ENCODE results near the gene TEX53.

The TEX53 gene

DNA sequence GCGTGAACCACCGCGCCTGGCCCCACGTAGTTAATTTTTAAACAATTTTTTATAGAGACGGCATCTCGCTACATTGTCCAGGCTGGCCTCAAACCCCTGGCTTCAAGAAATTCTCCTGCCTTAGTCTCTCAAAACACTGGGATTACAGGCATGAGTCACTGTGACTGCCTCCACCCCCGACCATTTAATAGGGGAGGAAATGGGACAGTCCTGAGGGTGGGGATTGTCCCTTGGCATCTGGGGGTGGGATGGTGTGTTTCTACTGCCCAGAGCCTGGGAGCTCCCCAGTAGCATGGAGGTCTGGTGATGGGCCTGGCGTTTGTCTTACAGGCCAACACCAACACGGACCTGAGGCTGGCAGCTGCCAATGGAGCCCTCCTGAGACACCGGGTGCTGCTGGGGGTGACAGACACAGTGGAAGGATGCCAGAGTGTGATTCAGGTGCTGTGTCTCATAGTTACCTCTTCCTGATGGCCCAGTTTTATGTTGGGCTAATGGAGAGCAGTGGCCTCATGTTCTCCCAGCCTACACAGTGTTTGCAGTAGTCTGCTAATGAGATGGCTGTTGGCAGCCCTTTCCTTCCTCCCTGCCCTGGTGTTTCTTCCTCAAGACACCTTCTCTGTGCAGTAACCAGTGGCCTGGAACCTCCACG, 24.0 kb downstream of the TEX53 start:
- DNase-seq = no peak

DNA sequence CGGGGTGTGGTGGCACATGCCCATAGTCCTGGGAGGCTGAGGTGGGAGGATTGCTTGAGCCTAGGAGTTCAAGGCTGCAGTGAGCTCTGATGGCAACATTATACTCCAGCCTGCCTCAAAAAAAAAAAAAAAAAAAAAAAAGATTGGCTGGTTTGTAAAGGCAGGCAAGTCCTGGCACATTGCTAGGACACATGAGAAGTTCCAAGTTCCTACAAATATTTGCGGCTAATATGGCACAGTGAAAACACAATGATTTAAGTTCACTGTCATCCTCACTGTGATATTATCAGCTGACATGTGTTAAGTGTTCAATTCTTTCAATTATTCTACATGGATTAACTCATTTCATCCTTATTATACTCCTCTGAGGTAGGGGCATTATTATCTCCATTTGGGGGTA, 26.4 kb downstream of the TEX53 start:
- no peak for DNase-seq

DNA sequence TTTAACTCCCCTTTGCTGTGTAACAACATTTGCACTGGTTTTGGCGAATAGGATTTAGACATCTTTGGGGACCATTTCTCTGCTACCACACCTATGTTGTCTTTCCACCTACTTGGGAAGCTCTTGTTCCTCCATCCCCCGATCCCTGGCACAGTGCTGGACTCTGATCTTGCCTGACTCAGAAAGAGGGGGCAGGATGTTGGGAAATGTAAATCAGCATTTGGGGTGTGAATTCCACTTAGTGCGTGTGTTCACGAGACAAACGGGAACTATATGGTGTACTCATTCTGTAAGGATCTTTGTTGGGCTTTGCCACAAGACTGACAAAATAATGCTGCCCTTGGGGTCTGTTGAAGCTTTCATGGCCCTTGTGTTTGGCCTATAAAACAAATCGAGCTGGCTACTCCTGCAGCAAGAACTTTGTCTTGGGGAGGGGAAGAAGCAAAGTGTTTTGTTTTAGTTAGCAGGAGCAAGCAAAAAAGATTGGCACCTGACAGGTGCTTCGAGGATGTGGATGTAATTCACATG, 28.0 kb downstream of the TEX53 start:
- no peak for DNase-seq

DNA sequence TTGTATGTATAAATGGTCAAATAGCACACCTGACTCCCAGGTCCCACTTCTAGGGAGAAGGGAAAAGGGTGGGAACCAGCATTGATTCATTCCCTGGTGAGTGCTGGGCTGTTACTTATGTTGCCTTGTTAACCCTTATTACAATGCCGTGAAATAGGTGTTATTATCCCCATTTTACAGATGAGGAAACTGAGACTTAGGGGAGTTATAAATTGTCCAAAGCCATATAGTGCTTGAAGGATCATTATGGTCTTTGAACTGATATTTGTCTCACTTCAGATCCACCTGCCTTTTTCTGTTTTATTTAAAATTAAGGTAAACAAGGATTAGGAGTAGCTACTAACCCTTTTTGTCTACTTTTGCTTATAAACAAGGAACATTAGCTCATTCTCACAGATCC, 30.1 kb downstream of the TEX53 start:
- DNase-seq = no peak

DNA sequence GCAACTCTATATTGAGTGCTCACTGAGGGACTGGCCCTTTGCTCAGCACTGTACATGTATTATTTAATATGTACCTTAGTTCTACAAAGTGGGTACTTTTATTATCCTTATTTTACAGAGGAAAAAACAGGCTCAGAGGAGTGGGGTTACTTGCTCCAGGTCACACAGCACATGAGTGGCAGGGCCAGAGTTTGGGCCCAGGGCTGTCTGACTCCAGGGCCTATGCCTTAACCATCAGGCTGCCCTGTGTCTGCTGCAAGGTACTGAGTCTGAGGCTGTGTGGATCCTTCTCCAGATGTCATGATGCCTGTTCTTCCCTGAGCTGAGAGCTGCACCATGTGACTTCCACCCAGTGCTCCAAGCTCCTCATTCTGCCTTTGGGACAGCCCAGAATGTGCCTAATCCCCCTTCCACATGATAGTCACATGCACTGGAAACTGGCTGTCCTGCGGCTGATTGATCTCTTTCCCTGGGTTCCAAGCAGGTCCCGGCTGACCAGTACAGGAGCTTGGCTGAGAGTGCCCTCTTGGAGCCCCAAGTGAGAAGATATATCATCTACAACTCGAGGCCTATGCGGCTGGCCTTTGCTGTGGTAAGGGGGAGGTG, 31.1 kb downstream of the TEX53 start:
- no peak for DNase-seq

DNA sequence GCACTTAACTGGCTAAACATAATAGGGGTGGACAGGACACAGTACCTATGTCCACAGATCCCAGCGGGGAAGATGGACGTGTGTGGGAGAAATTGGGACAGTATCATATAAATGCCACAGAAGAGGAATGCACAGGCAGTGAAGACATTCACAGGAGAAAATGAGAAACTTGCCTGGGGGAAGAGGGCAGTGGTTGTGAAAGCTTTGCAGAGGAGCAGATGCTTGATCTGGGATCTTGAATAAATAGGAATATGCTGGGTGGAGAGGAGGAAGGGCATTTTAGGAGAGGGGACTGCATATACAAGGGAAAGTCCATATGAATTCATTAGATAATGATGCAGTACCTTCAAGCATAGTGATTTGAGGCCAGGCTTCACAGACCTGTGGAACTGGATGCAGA, 32.9 kb downstream of the TEX53 start:
- no peak for DNase-seq

DNA sequence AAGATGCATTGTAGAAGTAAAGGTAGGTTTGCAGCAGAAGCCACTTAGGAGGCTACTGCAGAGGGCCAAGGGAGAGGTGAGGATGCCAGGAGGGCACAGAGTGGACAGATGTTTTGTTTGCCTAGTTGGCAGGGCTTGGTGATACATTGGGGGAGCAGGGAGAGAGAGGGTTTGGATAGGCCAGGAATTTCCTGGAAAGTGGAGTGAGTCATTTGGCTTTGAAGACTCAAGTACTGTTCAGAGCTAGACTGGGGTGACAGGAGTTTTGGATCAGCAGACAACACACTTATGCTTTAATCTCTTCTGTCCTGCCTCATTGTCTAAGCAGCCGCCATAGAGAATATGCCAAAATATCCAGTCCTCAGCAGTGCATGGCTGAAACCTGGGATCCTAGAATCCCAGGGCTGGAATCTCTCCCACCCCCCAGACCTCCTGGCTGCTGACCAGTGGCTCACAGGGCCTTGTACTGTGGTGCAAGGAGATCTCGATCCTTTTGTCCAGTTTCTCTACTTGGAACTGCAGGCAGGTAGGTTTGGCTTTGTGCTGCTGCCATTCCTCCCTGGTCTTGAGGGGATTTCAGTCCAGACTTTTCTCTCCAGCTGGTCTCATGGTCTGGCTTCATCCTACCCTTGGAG, 35.5 kb downstream of the TEX53 start:
- no peak for DNase-seq

DNA sequence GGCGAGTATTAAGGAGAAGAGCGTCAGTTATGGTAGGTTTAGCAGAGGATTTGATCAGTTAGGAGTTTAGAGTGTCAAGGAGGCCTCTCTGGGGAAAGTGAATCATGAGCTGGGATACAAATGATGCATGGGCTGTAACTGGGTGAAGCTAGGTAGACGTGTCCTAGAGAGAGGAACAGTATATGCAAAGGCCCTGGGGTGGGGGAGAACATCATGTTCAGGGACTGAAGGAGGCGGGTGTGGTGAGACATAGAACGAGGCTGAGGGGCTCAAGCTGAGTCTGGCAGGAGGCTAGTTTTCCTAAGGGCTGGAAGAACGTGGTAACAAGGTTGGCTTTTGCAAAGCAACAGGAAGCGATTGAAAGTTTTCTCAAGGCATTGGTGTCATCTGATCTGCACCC, 36.0 kb downstream of the TEX53 start:
- no peak for DNase-seq

DNA sequence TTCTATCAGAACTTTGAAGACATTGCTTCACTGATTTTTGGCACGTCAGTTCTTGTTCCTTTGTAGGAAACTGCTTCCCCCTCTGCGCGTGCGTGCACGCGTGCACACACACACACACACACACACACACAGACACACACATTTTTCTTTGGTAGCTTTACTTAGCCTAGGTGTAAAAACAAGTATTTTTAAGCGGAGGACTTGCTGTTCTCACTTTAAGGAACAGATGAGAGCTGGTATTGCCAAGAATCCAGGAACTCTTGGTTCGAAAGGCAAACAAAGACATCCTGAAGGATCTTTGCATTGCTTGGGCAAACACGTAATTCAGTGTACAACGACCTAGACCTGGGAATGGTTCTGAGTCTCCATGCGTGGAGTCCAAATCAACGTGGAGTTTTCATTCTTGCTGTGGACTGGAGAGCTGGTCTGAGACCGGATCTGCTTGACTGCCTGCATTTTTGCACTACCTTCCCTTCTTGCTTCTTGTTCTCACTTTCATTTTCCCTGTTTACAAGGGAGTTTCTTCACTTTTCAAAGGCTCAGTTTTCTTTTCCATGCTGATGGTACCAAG, 38.3 kb downstream of the TEX53 start:
- DNase-seq = no peak

DNA sequence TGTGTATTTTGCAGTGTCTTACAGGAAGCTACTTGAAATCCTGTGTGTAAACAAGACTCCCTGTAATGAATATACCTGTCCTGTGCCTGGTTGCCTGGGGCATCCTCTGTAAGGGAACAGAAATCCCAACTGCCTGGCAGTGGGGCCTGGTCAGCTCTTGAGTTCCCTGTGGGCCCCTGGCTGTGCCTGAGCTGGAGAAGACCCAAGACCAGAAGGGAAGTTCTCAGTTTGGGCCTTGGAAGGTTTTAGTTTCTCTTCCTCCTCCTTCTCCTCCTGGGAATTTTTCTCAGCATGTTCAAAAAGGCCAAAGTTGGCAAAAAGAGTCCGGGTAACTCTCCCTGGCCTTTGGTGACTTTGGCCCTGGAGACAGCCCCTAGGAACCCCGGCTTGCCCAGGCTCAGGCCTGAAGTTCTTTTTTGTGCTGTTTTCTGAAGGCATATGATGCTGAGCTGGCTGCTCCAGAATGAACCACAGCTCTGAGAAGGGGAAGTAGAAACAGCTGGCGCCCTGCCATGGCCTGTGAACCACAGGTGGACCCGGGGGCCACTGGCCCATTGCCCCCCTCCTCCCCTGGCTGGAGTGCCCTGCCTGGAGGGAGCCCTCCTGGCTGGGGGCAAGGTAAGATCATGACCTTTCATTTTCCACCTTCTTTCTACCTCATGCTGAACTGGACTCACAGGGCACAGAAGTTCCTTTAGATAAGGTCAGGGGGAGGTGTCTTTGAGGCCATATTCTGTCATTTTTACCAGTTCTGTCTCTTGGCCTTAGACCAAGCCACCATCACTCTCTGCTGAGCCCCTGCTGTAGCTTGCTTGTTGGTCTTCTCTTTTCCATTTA, 40.7 kb downstream of the TEX53 start:
- DNase-seq = no peak

DNA sequence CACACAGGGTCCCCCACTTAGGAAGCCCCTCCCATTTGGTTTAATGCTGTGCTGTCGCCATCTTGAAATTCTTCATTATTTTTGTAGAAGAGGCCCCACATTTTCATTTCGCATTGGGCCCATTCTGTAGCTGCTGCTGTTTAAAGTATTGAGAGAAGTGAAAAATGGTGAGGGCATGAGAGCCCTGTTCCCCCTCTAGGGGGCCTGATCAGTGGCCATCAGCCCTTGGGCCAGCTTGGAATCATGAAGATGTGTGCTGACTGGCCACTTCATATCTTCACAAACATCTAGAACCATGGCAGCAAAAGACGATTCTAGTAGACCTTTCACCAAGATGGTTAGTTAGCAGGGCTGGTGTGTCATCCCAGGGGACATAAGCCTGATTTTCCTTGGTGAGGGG, 43.2 kb downstream of the TEX53 start:
- DNase-seq = no peak

DNA sequence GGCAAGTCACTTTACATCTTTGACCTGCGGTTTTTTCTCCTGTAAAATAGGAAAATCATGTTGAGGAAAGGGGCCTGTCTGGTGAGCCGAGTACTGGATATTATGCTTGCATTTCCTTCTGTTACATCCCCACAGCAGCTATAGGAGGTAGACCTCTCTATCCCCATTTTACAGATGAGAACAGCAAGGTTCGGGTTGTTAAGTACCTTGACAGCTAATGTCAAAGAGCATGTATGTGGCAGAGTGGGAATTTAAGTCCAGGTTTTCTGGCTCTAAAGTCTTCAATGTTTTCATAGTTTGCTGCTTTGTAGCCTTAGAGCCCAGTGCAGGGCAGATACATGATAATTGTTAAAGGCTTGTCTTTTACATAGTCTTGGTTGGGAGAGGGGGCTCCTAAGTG, 43.7 kb downstream of the TEX53 start:
- DNase-seq = no peak

DNA sequence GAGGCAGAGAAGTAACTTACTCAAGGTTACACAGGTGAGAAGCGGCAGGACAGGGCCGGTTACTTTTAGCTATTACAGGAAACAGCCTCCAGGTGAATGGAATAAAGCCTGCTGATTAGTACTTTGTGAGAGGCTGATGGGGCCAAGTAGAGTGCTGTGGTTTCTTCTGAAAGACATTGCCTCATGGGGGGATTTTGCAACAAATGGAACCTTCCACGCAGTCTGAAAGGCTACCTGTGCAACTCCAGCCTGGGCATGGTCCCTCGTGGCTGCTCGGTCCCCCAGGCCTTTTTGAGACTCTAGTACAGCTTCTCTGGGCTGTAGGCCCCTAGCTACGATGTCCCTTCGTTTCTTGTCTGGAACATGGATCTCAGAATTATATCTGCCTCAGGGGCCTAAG, 44.5 kb downstream of the TEX53 start:
- DNase-seq = no peak

DNA sequence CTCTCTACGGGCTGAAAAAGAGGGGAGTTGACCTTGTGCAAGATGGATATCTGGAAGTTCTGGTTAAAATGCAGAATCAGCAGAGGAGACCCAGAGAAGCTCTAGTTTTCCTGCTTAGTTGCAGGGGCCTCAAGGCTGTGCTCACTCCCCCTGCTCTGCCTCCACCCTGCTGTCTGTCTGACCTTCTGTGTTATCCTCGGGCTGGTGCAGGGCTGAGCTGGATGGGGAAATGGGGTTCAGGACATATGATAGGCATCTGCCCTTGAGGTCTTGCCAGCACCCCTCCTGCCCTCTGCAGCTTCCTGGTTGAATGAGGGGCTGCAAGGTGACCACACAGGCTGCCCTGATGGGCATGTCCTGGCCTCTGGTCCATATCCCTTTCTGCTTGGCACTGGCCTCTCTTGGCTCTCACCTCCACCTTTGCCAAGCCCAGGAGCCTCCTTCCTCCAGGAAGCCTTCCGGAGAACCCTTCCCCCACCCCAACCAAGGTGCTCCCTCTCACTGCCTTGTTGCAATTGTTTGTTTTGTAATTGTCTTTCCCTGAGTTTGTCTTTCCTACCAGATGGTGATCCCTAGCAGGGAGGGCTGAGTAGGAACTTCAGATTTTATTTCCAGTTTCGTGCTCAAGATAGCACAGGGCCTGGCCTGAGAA, 45.2 kb downstream of the TEX53 start:
- DNase-seq = no peak

DNA sequence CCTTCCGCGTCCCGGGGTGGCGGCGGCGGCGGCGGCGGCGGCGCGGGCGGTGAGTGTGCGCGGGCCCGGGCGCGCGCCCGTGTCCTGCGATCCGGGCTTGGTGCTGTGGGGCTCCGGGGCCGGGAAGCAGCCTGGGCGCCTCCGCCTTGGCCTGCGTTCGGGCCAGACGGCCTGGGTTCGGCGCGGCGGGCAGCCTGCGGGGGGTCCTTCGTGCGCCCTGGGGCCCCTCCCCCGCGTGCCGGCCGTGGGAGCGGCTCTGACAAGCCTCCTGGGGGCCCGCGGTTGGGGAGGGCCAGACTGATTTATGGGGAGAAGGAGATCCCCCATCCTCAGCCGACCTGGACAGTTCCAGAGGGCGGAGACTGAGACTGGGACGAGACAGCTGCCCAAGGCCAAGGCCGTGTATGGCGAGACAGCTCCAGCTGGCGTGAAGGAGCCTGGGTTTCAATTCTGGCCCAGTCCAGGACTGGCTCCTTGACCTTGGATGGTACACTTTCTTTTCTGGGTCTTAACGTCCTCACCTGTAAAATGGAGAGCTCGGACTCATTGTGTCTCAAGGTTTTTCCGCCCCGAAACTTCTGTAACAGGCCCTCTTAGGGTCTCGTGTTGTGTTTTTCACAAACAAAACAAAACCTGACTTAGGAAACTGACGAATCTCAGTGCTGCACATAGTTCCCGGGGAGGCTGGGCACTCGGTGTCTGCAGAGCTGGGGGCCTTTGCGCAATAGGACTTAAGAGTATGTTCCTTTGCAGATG, 45.9 kb downstream of the TEX53 start:
- DNase-seq = peak; percentile 25

DNA sequence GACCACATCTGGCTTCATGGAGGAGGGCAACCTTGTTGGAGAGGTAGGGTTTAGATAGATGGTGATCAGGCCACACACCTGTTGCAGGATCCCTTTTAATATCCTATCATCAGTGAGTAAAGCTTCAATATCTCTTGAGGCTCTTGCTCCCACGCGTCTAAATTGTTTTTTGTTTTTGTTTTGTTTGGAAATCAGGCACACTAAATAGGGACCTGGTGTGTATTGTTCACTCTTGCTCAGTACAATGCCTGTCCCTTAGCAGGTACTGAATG, 49.1 kb downstream of the TEX53 start:
- DNase-seq = no peak

DNA sequence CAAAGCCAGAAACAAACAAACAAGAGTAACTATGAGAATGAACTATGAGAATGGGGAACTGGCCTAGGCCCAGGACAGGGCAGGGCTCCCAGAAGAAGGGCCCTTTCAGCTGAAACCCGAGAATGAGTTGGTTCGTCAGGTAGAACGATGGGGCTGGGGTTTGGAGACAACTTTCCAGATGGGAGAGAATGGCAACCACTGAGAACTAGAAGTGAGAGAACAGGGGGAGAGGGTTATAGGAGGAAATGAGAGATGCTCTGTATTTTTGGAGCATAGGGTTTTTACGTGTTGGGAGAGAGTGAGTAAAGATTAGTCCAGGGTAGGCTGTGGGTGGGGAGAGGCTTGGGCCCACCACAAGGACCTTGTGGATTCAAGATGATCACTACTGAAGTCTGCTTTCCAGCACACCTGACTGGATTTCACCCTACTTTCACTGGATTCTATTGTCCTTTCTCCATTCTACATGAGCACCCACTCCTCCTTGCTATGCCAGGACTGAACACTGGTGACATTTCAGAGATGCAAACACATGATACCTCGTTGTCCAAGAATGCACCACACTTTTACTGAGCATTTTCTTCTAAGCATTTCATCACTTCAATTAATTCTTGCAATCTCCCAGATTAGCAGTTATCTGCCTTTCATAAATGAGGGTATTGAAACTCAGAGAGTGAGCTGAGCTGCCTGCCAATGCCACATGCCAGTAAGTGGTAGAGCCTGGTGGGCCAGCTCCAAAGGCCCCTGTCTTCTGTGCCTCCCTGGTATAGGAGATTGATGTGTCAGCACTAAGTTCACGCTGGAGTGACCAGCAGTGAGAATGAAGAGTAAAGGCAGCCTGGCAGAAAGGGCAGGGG, 49.7 kb downstream of the TEX53 start:
- no peak for DNase-seq

DNA sequence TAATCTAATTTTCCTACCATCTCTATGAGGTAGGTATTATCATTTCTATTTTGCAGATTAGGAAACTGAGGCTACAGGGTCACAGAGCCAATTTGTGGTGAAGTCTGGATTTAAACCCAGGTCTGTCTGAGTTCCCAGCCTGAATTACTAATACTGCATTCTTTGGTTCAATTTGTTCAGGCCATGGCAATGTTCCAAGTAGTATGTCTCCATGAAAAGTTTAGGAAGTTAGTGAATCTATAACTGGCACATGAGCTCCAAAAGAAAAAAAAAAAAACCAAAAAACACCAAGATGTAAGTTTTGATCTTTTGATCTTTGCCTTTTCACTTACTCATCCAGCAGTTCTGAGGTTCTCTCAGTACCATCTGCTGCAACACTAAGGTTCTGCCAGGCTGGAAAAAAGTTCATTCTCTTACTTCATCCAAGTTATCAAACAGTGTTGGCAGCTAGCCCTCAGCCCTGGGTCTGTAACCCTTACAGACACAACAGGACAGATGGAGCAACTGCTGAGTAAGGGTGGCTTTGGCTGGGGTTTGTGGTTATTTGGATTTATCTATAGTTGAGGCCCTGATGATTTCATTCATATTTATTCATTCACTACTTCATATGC, 50.9 kb downstream of the TEX53 start:
- no peak for DNase-seq
